Measurements from ENCODE around the gene RAET1E. TPM values are rescaled to one million over a fixed set of nuclear protein-coding genes. Genes with fewer than 3 reads are reported as not detected.

The RAET1E gene
- total and polyA plus RNA-seq, 9 of the 15 experiments (the other 6 are each of a cell fraction or from before 2014, with no cell fraction given), result not detected

DNA sequence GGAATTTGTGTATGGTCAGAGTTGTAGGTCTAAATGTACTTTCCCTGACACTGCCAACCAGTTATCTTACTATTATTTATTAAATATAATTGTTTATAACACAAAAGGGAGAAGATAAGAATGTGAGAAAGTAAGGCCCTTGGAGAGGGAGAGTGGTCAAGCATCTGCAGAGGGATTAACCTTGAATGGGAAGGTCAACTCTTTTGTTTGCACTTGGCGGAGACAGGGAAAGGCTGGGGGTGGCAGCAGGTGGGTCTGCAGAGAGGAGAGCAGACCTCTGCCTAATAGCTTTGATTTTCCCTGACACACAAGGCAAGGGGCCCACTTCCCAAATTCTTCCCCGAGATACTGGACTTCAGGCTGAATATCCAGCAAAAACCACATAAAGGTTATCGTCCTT lies 38.0 kb downstream of the RAET1E start:
- Histone ChIP-seq H3K9me1 (ENCODE audit: control insufficient read depth, insufficient read depth, low read length) (no peaks in the 10 kb centered on the region), H2AFZ (ENCODE audit: low read depth, low read length) (no peak overlapping the region), H3K9me3 (replicated peaks; ENCODE audit: control insufficient read depth, insufficient read depth, low read depth, low read length) (no peaks in the 10 kb centered on the region), H3K4me3 (no peak overlapping the region), H3K27ac (ENCODE audit: extremely low read depth, low read depth, low read length) (no peak overlapping the region), H3K4me2 (ENCODE audit: insufficient read depth, low read length) (no peak overlapping the region), H3K79me2 (ENCODE audit: control insufficient read depth, insufficient read depth, low read length) (no peaks in the 10 kb centered on the region), H3K27me3 (ENCODE audit: control insufficient read depth in 2 of 2, insufficient read depth in 2 of 2, low read length in 2 of 2) (peaks cover 3 to 13% of the 10 kb centered on the region in 2 experiments; a peak in 3 of 5 replicates), H4K20me1 (replicated peaks; ENCODE audit: control insufficient read depth, insufficient read depth, low read length) (0 out of 2 replicates have a peak, but pooled peaks cover 3% of the 10 kb centered on the region), H3K4me1 (replicated peaks in 1 of 2; ENCODE audit: control insufficient read depth in 2 of 2, insufficient read depth in 2 of 2, low read length in 2 of 2) (peaks cover 9 to 21% of the 10 kb centered on the region in 2 experiments; a peak in 4 of 5 replicates), H3K36me3 (ENCODE audit: control insufficient read depth, insufficient read depth, low read length) (no peaks in the 10 kb centered on the region), H3K9ac (ENCODE audit: insufficient read depth in 1 of 2, low read depth in 2 of 2, low read length in 2 of 2) (no peak overlapping the region)
- DNase-seq (ENCODE audit: extremely low read depth in 1 of 4, low spot score in 3 of 4) (no peak), FAIRE-seq (no peak), ATAC-seq (no peak)
- WGBS (ENCODE audit: insufficient coverage, low coverage, missing lambda C conversion rate), result 56% methylated on average over 3 of the region's 3 CpGs
- ChIA-PET POLR2A (interaction anchor here (1.4 kb wide), 1 partner anchor 10 kb away, joined by 3 read pairs; no protein-coding TSS in a partner anchor), CTCF (ENCODE audit: low intra/inter-chr PET ratio) (no interaction called here)
- intact Hi-C loops (cut with micrococcal nuclease) (loop anchor here (10.0 kb wide), 1 partner anchor 295 kb away; the partner anchor contains the start of gene GINM1), in situ Hi-C loops (cut with MboI) (no loop called here)
- BruUV-seq (replicated peaks), result no TSS peak
- TF ChIP-seq HNRNPL (IDR thresholded peaks at IDR 0.05; ENCODE audit: low read depth, low read length), result no peak

DNA sequence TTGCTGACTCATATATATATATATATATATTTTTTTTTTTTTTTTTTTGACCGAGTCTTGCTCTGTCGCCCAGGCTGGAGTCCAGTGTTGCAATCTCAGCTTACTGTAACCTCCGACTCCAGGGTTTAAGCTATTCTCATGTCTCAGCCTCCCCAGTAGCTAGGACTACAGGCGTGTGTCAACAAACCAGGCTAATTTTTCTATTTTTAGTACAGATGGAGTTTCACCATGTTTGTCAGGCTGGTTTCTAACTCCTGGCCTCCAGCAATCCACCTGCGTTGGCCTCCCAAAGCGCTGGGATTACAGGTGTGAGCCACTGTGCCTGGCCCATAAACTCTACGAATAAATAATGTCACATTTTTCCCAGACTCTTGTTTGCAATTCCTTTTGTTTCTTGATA lies 38.5 kb downstream of the RAET1E start:
- FAIRE-seq (no peak), DNase-seq (ENCODE audit: extremely low read depth in 1 of 4, low spot score in 3 of 4) (no peak), ATAC-seq (no peak)
- BruUV-seq (replicated peaks), result no TSS peak
- TF ChIP-seq CBX2 (IDR thresholded peaks at IDR 0.05; ENCODE audit: insufficient read depth, low read length, poor library complexity, severe bottlenecking) (no peak), WHSC1 (IDR thresholded peaks at IDR 0.05; ENCODE audit: low read length) (no peak), POLR2AphosphoS2 (IDR thresholded peaks at IDR 0.05; ENCODE audit: low read length) (no peak), PHB (CRISPR knock-in tag; IDR thresholded peaks at IDR 0.05) (no peak), ZNF316 (IDR thresholded peaks at IDR 0.05) (peak; percentile 43), MAFG (tag; conservative IDR thresholded peaks at IDR 0.05) (0 out of 2 replicates have a peak, but pooled peaks have one; percentile 36)
- TF ChIP-seq, protein P1, sequence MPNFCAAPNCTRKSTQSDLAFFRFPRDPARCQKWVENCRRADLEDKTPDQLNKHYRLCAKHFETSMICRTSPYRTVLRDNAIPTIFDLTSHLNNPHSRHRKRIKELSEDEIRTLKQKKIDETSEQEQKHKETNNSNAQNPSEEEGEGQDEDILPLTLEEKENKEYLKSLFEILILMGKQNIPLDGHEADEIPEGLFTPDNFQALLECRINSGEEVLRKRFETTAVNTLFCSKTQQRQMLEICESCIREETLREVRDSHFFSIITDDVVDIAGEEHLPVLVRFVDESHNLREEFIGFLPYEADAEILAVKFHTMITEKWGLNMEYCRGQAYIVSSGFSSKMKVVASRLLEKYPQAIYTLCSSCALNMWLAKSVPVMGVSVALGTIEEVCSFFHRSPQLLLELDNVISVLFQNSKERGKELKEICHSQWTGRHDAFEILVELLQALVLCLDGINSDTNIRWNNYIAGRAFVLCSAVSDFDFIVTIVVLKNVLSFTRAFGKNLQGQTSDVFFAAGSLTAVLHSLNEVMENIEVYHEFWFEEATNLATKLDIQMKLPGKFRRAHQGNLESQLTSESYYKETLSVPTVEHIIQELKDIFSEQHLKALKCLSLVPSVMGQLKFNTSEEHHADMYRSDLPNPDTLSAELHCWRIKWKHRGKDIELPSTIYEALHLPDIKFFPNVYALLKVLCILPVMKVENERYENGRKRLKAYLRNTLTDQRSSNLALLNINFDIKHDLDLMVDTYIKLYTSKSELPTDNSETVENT (CRISPR knock-in tag; IDR thresholded peaks at IDR 0.05), result no peak
- 0 out of 2 replicates have a peak, but pooled peaks cover 3% of the 10 kb centered on the region for H4K20me1 ChIP-seq (replicated peaks; ENCODE audit: control insufficient read depth, insufficient read depth, low read length)
- intact Hi-C loops (cut with micrococcal nuclease), result no loop called here
- no peak overlapping the region for H3K27ac ChIP-seq (ENCODE audit: extremely low read depth, low read depth, low read length)
- no peak overlapping the region for H3K4me2 ChIP-seq (ENCODE audit: insufficient read depth, low read length)
- no peaks in the 10 kb centered on the region for H3K79me2 ChIP-seq (ENCODE audit: control insufficient read depth, insufficient read depth, low read length)
- no peak overlapping the region for H2AFZ ChIP-seq (ENCODE audit: low read depth, low read length)
- no peaks in the 10 kb centered on the region for H3K9me1 ChIP-seq (ENCODE audit: control insufficient read depth, insufficient read depth, low read length)
- no peak overlapping the region for H3K9ac ChIP-seq (ENCODE audit: insufficient read depth in 1 of 2, low read depth in 2 of 2, low read length in 2 of 2)
- H3K36me3 ChIP-seq (ENCODE audit: control insufficient read depth, insufficient read depth, low read length), result no peaks in the 10 kb centered on the region
- 28% methylated on average over 7 of the region's 7 CpGs for WGBS (ENCODE audit: insufficient coverage, low coverage, missing lambda C conversion rate)
- no peak overlapping the region for H3K4me3 ChIP-seq
- no peaks in the 10 kb centered on the region for H3K9me3 ChIP-seq (replicated peaks; ENCODE audit: control insufficient read depth, insufficient read depth, low read depth, low read length)
- peaks cover 4 to 16% of the 10 kb centered on the region in 2 experiments; a peak in 3 of 5 replicates for H3K4me1 ChIP-seq (replicated peaks in 1 of 2; ENCODE audit: control insufficient read depth in 2 of 2, insufficient read depth in 2 of 2, low read length in 2 of 2)
- H3K27me3 ChIP-seq (ENCODE audit: control insufficient read depth in 2 of 2, insufficient read depth in 2 of 2, low read length in 2 of 2), result peaks cover 3 to 19% of the 10 kb centered on the region in 2 experiments; a peak in 4 of 5 replicates
- POLR2A ChIA-PET, result no interaction called here
- in situ Hi-C loops (cut with MboI), result no loop called here
- CTCF ChIA-PET (ENCODE audit: low intra/inter-chr PET ratio), result interaction anchor here (0.6 kb wide), 1 partner anchor 12 kb away, joined by 3 read pairs; no protein-coding TSS in a partner anchor

All from K562 (cell line).